Heart left ventricle (tissue), 16 donors: ENCODE measurements around the gene BCL2. TPM values are rescaled to one million over a fixed set of nuclear protein-coding genes. Genes with fewer than 3 reads are reported as not detected.

ENCODE experiments used
- ATAC-seq, 4 donors: fragments of 200-7000 bp; cut with Tn5 transposase; one replicate each; pipeline ENCODE4 v1.9.1; 2020 to 2022; ENCODE audit warnings: moderate library complexity in 4 of 4, mild to moderate bottlenecking in 3 of 4, moderate number of reproducible peaks in 1 of 4
- DNase-seq, 5 donors: peaks; one replicate each; pipeline ENCODE4 v3.0.0-alpha.2; 2020
- H3K27ac ChIP-seq, 12 donors: fragments of 200-600 bp; sonication (generic) in 4 of 12; one replicate each; pipeline versions ENCODE4 v1.5.0 to v1.8.0; 2016 to 2022; ENCODE audit warnings: mild to moderate bottlenecking in 2 of 12
- H3K27me3 ChIP-seq, 9 donors: fragments of 200-600 bp; sonication (generic) in 2 of 9; one replicate each; pipeline versions ENCODE4 v1.5.1 to v1.8.0; 2016 to 2022; ENCODE audit warnings: mild to moderate bottlenecking in 3 of 9
- H3K36me3 ChIP-seq, 9 donors: fragments of 200-600 bp; sonication (generic) in 2 of 9; one replicate each; pipeline versions ENCODE4 v1.5.0 to v1.8.0; 2018 to 2022; ENCODE audit warnings: mild to moderate bottlenecking in 2 of 9
- H3K4me1 ChIP-seq, 12 donors: fragments of 200-600 bp; sonication (generic) in 4 of 12; one replicate each; pipeline versions ENCODE4 v1.5.0 to v1.8.0; 2016 to 2022; ENCODE audit warnings: mild to moderate bottlenecking in 3 of 12
- H3K4me3 ChIP-seq, 12 donors: fragments of 200-600 bp; sonication (generic) in 4 of 12; one replicate each; pipeline versions ENCODE4 v1.5.0 to v1.8.0; 2017 to 2022; ENCODE audit warnings: mild to moderate bottlenecking in 9 of 12, moderate library complexity in 4 of 12
- H3K9me3 ChIP-seq, 12 donors: fragments of 200-600 bp; sonication (generic) in 4 of 12; one replicate each; pipeline versions ENCODE4 v1.5.0 to v1.8.0; 2016 to 2022; ENCODE audit warnings: mild to moderate bottlenecking in 1 of 12
- CTCF ChIP-seq, 12 donors: fragments of 200-600 bp; sonication (generic) in 4 of 12; IDR thresholded peaks; one replicate each; pipeline versions ENCODE4 v1.5.0 to v1.8.0; 2018 to 2022; ENCODE audit warnings: antibody characterized with exemption in 12 of 12, mild to moderate bottlenecking in 5 of 12
- POLR2A ChIP-seq, 2 donors: fragments of 450-650 bp; IDR thresholded peaks; one replicate each; pipeline ENCODE4 v1.6.1; 2017; ENCODE audit warnings: antibody characterized with exemption in 2 of 2, mild to moderate bottlenecking in 2 of 2, moderate library complexity in 2 of 2
- WGBS, 4 donors: extraction: QIAGEN DNeasy Blood & Tissue Kit in 2 of 4; methylation state at CpG; one replicate each; pipeline versions ENCODE4 v1.1.5 to v1.1.7; 2013 to 2018; 5-methylcytosine and 5-hydroxymethylcytosine counted together
- intact Hi-C, 10 donors: fragments of 100-400 bp; cut with DNase I; formaldehyde crosslinking; loops; one replicate each; pipeline versions ENCODE4 v1.11.1 to v1.14.2; 2022
- polyA plus RNA-seq, 2 donors: library from polyadenylated mRNA; stranded (reverse); fragments of 200-250 nt; gene quantifications; one replicate each; pipeline ENCODE4 v1.2.3, GENCODE V29; 2013
- total RNA-seq, 9 donors: library from RNA; depleted of rRNA in 2 of 9; stranded (reverse); fragments of >200 nt in 2 of 9; fragmentation: NEBNext Ultra II Directional in 3 of 9; extraction: Animal tissue kit (Norgen Biotek cat#: 25700) in 3 of 9; gene quantifications; one replicate each; pipeline versions ENCODE4 v1.1.0 to v1.2.4, GENCODE V29; 2016 to 2023
- donor health status: ischemic (EF 13 %, LVEDD 7.1; RV severe dilation, severe dysfunction).
- donor health status: healthy with polysubstance abuse.
- donor health status: DM: no; HTN: yes; CAD: no.
- donor health status: DM: no; HTN: no; CAD: no.
- donor health status: ischemic (EF 25% LVEDD 6.9; RV normal size, moderate dysfunction).
- donor health status: ischemic (EF 25% LVEDD 5.7; RV mildly dilated, moderate dysfunction).
- donor health status: healthy.
- donor health status: DM: yes; HTN: yes; CAD: no.
- donor health status: ischemic (EF 35%, LVEDD 5.7; RV mildly dilated, moderate dysfunction).
- donor health status: nonischemic (EF 11% LVEDD 7.7; RV severe dilation, severe dysfunction).
- donor health status: DM: yes; HTN: yes; CAD: no.
- donor health status: PGD.
- donor health status: ischemic (EF 29% LVEDD 5.4; RV normal size, mild dysfunction).
- donor health status: nonischemic (EF 23%, LVEDD 6.1; RV moderate dilation, normal function).

BCL2 gene
- total and polyA plus RNA-seq, 11 donors = 2.9 to 24.2 (median 8.9) TPM

DNA sequence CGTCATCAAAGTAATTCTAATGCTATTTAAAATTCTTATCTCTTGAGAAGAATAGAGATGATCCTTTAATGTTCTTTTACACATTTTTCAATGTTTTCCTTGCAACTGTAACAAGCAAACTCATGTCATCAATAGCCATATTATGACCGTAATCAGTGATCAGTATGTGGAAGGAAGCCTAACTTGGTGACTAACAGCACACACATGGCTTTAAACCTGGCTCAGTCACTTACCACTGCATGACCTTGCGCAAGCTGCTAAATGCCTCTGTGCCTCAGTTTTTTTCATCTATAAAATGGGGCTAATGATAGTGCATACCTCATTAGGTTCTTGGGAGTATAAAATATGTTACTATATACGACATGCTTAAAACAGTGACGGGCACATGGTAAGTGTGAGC lies 149.7 kb downstream of the BCL2 start:
- no peak overlapping the region for H3K27ac ChIP-seq
- H3K36me3 ChIP-seq = no peaks in the 10 kb centered on the region
- WGBS, 4 donors = 98 to 99% (median 99%) methylated on average over 5 of the region's 5 CpGs
- H3K27me3 ChIP-seq = no peaks in the 10 kb centered on the region
- H3K9me3 ChIP-seq = no peaks in the 10 kb centered on the region
- TF ChIP-seq CTCF (IDR thresholded peaks at IDR 0.05) (no peak), POLR2A (IDR thresholded peaks at IDR 0.05) (no peak)
- DNase-seq = no peak
- H3K4me1 ChIP-seq = peaks cover 0 to 5% (median 0%) of the 10 kb centered on the region in 12 donors
- ATAC-seq = no peak
- H3K4me3 ChIP-seq = no peak overlapping the region
- intact Hi-C loops = loop anchor here in 1 of 10 donors (10.0 kb wide), 1 partner anchor 45 kb away; no protein-coding TSS in a partner anchor

GRCh38 chr18:63168287-63168686 lies 151.3 kb downstream of the BCL2 start:
- WGBS, 4 donors = 73 to 88% (median 85%) methylated on average over 4 to 5 of the region's 5 CpGs
- DNase-seq = no peak
- ATAC-seq = no peak
- intact Hi-C loops = loop anchor here in 1 of 10 donors (10.0 kb wide), 1 partner anchor 47 kb away; no protein-coding TSS in a partner anchor
- Histone ChIP-seq H3K9me3 (no peaks in the 10 kb centered on the region), H3K27ac (no peak overlapping the region), H3K27me3 (no peaks in the 10 kb centered on the region), H3K4me1 (peaks cover 0 to 6% (median 0%) of the 10 kb centered on the region in 12 donors), H3K36me3 (no peaks in the 10 kb centered on the region), H3K4me3 (no peak overlapping the region)
- TF ChIP-seq CTCF (IDR thresholded peaks at IDR 0.05) (no peak), POLR2A (IDR thresholded peaks at IDR 0.05) (no peak)

- H3K4me1 ChIP-seq = peaks cover 0 to 27% (median 14%) of the 10 kb centered on the region in 12 donors
- TF ChIP-seq CTCF (IDR thresholded peaks at IDR 0.05) = no peak
- no peak for TF ChIP-seq POLR2A (IDR thresholded peaks at IDR 0.05)
- H3K27me3 ChIP-seq = no peaks in the 10 kb centered on the region
- no peak overlapping the region for H3K27ac ChIP-seq
- no peak for DNase-seq
- no peaks in the 10 kb centered on the region for H3K36me3 ChIP-seq
- no peaks in the 10 kb centered on the region for H3K9me3 ChIP-seq
- WGBS, 4 donors = 92 to 96% (median 94%) methylated on average over 12 of the region's 12 CpGs
- intact Hi-C loops = loop anchor here in 1 of 10 donors (10.0 kb wide), 1 partner anchor 49 kb away; no protein-coding TSS in a partner anchor
- no peak for ATAC-seq
- H3K4me3 ChIP-seq = no peak overlapping the region
Observed at GRCh38 chr18:63166142-63166541, 153.4 kb downstream of the BCL2 start.

GRCh38 chr18:63164396-63164795 lies 155.2 kb downstream of the BCL2 start:
- ATAC-seq (no peak), DNase-seq (no peak)
- intact Hi-C loops = loop anchor here in 1 of 10 donors (10.0 kb wide), 1 partner anchor 50 kb away; no protein-coding TSS in a partner anchor
- Histone ChIP-seq H3K27ac (no peak overlapping the region), H3K4me3 (no peak overlapping the region), H3K27me3 (no peaks in the 10 kb centered on the region), H3K9me3 (no peaks in the 10 kb centered on the region), H3K4me1 (peaks cover 0 to 45% (median 25%) of the 10 kb centered on the region in 12 donors), H3K36me3 (no peaks in the 10 kb centered on the region)
- TF ChIP-seq CTCF (IDR thresholded peaks at IDR 0.05) (no peak), POLR2A (IDR thresholded peaks at IDR 0.05) (no peak)
- 94 to 100% (median 95%) methylated on average over 1 of the region's 1 CpG for WGBS, 4 donors
